ENCODE results near the gene TBXAS1.

DNA sequence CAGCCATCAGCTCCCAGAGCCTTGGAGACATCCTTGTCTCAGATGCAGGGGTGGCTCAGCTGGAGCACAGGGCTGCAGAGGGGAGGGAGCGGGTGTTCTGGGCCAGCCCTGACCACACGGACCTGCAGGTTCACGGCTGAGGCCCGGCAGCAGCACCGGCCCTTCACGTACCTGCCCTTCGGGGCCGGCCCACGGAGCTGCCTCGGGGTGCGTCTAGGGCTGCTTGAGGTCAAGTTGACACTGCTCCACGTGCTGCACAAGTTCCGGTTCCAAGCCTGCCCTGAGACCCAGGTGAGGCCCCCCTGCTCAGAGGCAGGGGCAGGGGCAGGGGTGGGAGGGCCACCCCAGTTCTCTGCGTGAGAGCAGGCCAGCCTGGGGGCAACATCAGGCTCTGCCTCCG, 188.5 kb downstream of the TBXAS1 start:
- TF ChIP-seq, protein P1, sequence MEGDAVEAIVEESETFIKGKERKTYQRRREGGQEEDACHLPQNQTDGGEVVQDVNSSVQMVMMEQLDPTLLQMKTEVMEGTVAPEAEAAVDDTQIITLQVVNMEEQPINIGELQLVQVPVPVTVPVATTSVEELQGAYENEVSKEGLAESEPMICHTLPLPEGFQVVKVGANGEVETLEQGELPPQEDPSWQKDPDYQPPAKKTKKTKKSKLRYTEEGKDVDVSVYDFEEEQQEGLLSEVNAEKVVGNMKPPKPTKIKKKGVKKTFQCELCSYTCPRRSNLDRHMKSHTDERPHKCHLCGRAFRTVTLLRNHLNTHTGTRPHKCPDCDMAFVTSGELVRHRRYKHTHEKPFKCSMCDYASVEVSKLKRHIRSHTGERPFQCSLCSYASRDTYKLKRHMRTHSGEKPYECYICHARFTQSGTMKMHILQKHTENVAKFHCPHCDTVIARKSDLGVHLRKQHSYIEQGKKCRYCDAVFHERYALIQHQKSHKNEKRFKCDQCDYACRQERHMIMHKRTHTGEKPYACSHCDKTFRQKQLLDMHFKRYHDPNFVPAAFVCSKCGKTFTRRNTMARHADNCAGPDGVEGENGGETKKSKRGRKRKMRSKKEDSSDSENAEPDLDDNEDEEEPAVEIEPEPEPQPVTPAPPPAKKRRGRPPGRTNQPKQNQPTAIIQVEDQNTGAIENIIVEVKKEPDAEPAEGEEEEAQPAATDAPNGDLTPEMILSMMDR (IDR thresholded peaks at IDR 0.05 in 4 of 5, conservative IDR thresholded peaks at IDR 0.05 in 1 of 5), result no peak
- no peak for TF ChIP-seq POLR2A (IDR thresholded peaks at IDR 0.05)

Data from gastrocnemius medialis (tissue), 4 donors.